ENCODE measurements around the gene BTNL9. TPM values are rescaled to one million over a fixed set of nuclear protein-coding genes. Genes with fewer than 3 reads are reported as not detected.

The BTNL9 gene
- total and polyA plus RNA-seq, 11 donors, result 28.6 to 88.2 (median 34.9) TPM

- DNase-seq (no peak), ATAC-seq (no peak)
- TF ChIP-seq POLR2A (IDR thresholded peaks at IDR 0.05) (no peak), CTCF (IDR thresholded peaks at IDR 0.05) (no peak)
- Histone ChIP-seq H3K9me3 (no peaks in the 10 kb centered on the region), H3K4me1 (peaks cover 0 to 22% (median 5%) of the 10 kb centered on the region in 12 donors), H3K27me3 (peaks cover 22 to 97% (median 71%) of the 10 kb centered on the region in 9 donors), H3K36me3 (peaks cover 0 to 11% (median 0%) of the 10 kb centered on the region in 9 donors), H3K27ac (no peak overlapping the region), H3K4me3 (no peak overlapping the region)
- intact Hi-C loops (cut with DNase I), result loop anchor here in 2 of 10 donors (10.0 kb wide), 2 partner anchors 96 to 274 kb away; no protein-coding TSS in a partner anchor
- 71 to 81% (median 74%) methylated on average over 9 of the region's 9 CpGs for WGBS, 4 donors
Measured at GRCh38 chr5:181058321-181058720, 18.3 kb downstream of the BTNL9 start.

GRCh38 chr5:181058786-181059296 lies 18.8 kb downstream of the BTNL9 start:
- DNase-seq (no peak), ATAC-seq (no peak)
- Histone ChIP-seq H3K4me3 (peak overlapping the region in 1 of 12 donors; percentile 5), H3K4me1 (peaks cover 0 to 16% (median under 1%) of the 10 kb centered on the region in 12 donors), H3K27me3 (peaks cover 22 to 97% (median 71%) of the 10 kb centered on the region in 9 donors), H3K27ac (no peak overlapping the region), H3K36me3 (peaks cover 0 to 11% (median 0%) of the 10 kb centered on the region in 9 donors), H3K9me3 (no peaks in the 10 kb centered on the region)
- WGBS, 4 donors, result 16 to 35% (median 28%) methylated on average over 18 to 22 of the region's 22 CpGs
- intact Hi-C loops (cut with DNase I), result loop anchor here in 2 of 10 donors (10.0 kb wide), 2 partner anchors 96 to 274 kb away; no protein-coding TSS in a partner anchor
- TF ChIP-seq POLR2A (IDR thresholded peaks at IDR 0.05), result no peak
- TF ChIP-seq CTCF (IDR thresholded peaks at IDR 0.05), result no peak

- TF ChIP-seq POLR2A (IDR thresholded peaks at IDR 0.05), result no peak
- no peak for TF ChIP-seq CTCF (IDR thresholded peaks at IDR 0.05)
- Histone ChIP-seq H3K27me3 (peaks cover 20 to 94% (median 68%) of the 10 kb centered on the region in 9 donors), H3K27ac (no peak overlapping the region), H3K4me1 (peaks cover 0 to 12% (median 0%) of the 10 kb centered on the region in 12 donors), H3K36me3 (peaks cover 0 to 11% (median 0%) of the 10 kb centered on the region in 9 donors), H3K9me3 (no peaks in the 10 kb centered on the region), H3K4me3 (peak overlapping the region in 1 of 12 donors; percentile 5)
- DNase-seq (no peak), ATAC-seq (peak in 2 of 4 donors; percentile 18 to 55)
- 16 to 38% (median 26%) methylated on average over 39 to 86 of the region's 86 CpGs for WGBS, 4 donors
- intact Hi-C loops (cut with DNase I), result loop anchor here in 2 of 10 donors (10.0 kb wide), 2 partner anchors 95 to 275 kb away; no protein-coding TSS in a partner anchor
Measured at GRCh38 chr5:181059297-181060230, 19.5 kb downstream of the BTNL9 start.

GRCh38 chr5:181060231-181060590 lies 20.1 kb downstream of the BTNL9 start:
- peaks cover 20 to 94% (median 62%) of the 10 kb centered on the region in 9 donors for H3K27me3 ChIP-seq
- DNase-seq (no peak), ATAC-seq (no peak)
- H3K27ac ChIP-seq, result no peak overlapping the region
- intact Hi-C loops (cut with DNase I), result no loop called here
- 75 to 85% (median 82%) methylated on average over 8 of the region's 8 CpGs for WGBS, 4 donors
- TF ChIP-seq CTCF (IDR thresholded peaks at IDR 0.05) (no peak), POLR2A (IDR thresholded peaks at IDR 0.05) (no peak)
- no peaks in the 10 kb centered on the region for H3K9me3 ChIP-seq
- peaks cover 0 to 11% (median 0%) of the 10 kb centered on the region in 9 donors for H3K36me3 ChIP-seq
- peaks cover 0 to 12% (median 0%) of the 10 kb centered on the region in 12 donors for H3K4me1 ChIP-seq
- no peak overlapping the region for H3K4me3 ChIP-seq

Data from heart left ventricle (tissue), 16 donors.